ENCODE measurements around the gene SNAPC5.

Gene SNAPC5

DNA sequence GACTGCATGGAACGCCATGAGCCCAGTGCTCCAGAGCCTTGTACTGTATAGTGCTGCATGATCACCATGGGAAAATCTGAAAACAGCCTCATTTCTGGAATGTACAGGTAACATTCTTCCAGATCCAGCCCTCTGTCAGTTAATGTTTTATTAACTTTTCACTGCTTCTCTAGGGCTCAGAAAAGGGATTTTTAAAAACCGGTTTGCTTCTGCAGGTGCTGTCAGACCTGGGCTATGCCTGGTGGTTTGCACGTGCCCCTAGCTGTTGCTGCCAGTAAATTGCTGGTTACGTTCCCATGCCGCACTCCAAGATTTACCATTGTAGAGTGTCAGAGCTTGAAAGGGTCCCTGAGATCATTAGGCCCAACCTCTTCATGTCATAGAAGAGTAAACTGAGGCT, 9.0 kb downstream of the SNAPC5 start:
- no peak for DNase-seq (ENCODE audit: low spot score)
- H3K27ac ChIP-seq: peak overlapping the region in 1 of 2 donors; percentile 62
- H3K4me3 ChIP-seq: no peak overlapping the region
- TF ChIP-seq, protein P1, sequence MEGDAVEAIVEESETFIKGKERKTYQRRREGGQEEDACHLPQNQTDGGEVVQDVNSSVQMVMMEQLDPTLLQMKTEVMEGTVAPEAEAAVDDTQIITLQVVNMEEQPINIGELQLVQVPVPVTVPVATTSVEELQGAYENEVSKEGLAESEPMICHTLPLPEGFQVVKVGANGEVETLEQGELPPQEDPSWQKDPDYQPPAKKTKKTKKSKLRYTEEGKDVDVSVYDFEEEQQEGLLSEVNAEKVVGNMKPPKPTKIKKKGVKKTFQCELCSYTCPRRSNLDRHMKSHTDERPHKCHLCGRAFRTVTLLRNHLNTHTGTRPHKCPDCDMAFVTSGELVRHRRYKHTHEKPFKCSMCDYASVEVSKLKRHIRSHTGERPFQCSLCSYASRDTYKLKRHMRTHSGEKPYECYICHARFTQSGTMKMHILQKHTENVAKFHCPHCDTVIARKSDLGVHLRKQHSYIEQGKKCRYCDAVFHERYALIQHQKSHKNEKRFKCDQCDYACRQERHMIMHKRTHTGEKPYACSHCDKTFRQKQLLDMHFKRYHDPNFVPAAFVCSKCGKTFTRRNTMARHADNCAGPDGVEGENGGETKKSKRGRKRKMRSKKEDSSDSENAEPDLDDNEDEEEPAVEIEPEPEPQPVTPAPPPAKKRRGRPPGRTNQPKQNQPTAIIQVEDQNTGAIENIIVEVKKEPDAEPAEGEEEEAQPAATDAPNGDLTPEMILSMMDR (IDR thresholded peaks at IDR 0.05): no peak

GRCh38 chr15:66486887-66487286, 10.7 kb downstream of the SNAPC5 start:
- TF ChIP-seq, protein P1 (IDR thresholded peaks at IDR 0.05): no peak
- Histone ChIP-seq H3K27ac (no peak overlapping the region), H3K4me3 (no peak overlapping the region)
- no peak for DNase-seq (ENCODE audit: low spot score)

DNA sequence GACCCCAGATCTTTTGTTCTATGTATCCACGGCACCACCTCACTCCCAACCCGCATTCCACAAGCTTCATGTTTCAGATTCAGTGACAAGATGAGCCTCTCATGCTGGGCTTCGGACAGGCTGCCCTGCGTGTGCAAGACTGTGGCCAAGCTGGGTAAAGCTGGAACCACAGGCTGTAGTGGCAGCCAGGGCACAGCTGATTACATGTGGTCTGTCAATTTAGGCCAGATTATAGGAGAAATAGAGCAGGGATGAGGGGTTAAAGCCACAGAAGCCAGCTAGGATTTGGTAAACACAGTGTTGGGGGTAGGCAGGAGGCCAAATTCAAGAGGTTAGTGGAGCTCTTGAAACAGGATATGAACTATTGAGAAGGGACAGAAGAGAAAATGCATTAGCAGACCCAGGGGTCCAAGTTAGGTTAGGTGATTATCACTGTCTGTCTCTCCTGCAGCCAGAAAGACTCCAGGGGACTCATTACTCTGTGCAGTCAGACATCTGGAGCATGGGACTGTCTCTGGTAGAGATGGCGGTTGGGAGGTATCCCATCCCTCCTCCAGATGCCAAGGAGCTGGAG, 12.9 kb downstream of the SNAPC5 start:
- TF ChIP-seq, protein P1 (IDR thresholded peaks at IDR 0.05): no peak
- H3K27ac ChIP-seq: no peak overlapping the region
- no peak overlapping the region for H3K4me3 ChIP-seq
- no peak for DNase-seq (ENCODE audit: low spot score)

GRCh38 chr15:66483131-66483566, 14.4 kb downstream of the SNAPC5 start:
- no peak for DNase-seq (ENCODE audit: low spot score)
- TF ChIP-seq, protein P1 (IDR thresholded peaks at IDR 0.05): no peak
- no peak overlapping the region for H3K27ac ChIP-seq
- H3K4me3 ChIP-seq: no peak overlapping the region

- DNase-seq (ENCODE audit: low spot score): no peak
- TF ChIP-seq, protein P1 (IDR thresholded peaks at IDR 0.05): no peak
These were observed 15.0 kb downstream of the SNAPC5 start for GRCh38 chr15:66482539-66482938.

GRCh38 chr15:66481107-66481856, 16.3 kb downstream of the SNAPC5 start:
- DNase-seq (ENCODE audit: low spot score): no peak
- Histone ChIP-seq H3K27ac (no peak overlapping the region), H3K4me3 (no peak overlapping the region)
- TF ChIP-seq, protein P1 (IDR thresholded peaks at IDR 0.05): no peak

More at GRCh38 chr15:66482539-66482938, 15.0 kb downstream of the SNAPC5 start:
- no peak overlapping the region for H3K4me3 ChIP-seq
- H3K27ac ChIP-seq: no peak overlapping the region

DNA sequence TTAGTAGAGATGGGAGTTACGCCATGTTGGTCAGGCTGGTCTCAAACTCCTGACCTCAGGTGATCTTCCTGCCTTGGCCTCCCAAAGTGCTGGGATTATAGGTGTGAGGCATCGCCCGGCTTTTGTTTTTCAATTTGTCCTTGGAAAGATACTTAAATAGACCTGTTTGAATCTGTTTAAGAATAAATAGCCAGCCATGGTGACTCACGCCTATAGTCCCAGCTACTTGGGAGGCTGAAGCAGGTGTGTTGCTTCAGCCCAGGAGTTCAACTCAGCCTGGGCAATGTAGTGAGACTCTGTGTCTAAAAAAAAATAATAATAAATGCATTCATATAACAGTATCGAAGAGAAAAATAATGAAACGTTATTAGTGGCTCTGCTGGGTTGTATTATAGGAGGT, 17.3 kb downstream of the SNAPC5 start:
- TF ChIP-seq, protein P1 (IDR thresholded peaks at IDR 0.05): no peak
- H3K27ac ChIP-seq: no peak overlapping the region
- no peak overlapping the region for H3K4me3 ChIP-seq
- DNase-seq (ENCODE audit: low spot score): no peak

All from coronary artery (tissue), 2 donors.